K562 (cell line): ENCODE data around the gene HCN3. TPM values are rescaled to one million over a fixed set of nuclear protein-coding genes. Genes with fewer than 3 reads are reported as not detected.
A peak's percentile ranks its signal among the peaks of the same experiment; 100 is the strongest.

Experiments used
- BRD9 ChIP-seq: fragments of 450-650 bp; IDR thresholded peaks from 2 replicates; pipeline ENCODE4 v1.6.1; 2018; ENCODE audit warnings: low read depth; ENCODE audit not compliant: partially characterized antibody
- CBFA2T3 ChIP-seq: fragments of 450-650 bp; IDR thresholded peaks from 2 replicates; pipeline ENCODE4 v1.6.1; 2017
- E2F6 ChIP-seq, 2 experiments: IDR thresholded peaks; 2 replicates each; pipeline ENCODE4 v1.6.1; 2011; ENCODE audit warnings: borderline replicate concordance in 1 of 2, control low read depth in 1 of 2, low read depth in 1 of 2, low read length in 1 of 2, mild to moderate bottlenecking in 1 of 2, mixed read lengths in 1 of 2, moderate library complexity in 1 of 2; ENCODE audit not compliant: insufficient read depth in 1 of 2, insufficient read length in 1 of 2, poor library complexity in 1 of 2, severe bottlenecking in 1 of 2; ENCODE audit errors: extremely low read depth in 1 of 2
- ELK3 ChIP-seq: fragments of 450-650 bp; formaldehyde crosslinking; IDR thresholded peaks from 2 replicates; pipeline ENCODE4 v1.4.0; 2020; ENCODE audit warnings: mild to moderate bottlenecking
- FIP1L1 ChIP-seq: fragments of 200-400 bp; formaldehyde crosslinking; IDR thresholded peaks from 2 replicates; pipeline ENCODE4 v1.6.1; 2018; ENCODE audit warnings: mild to moderate bottlenecking, low read depth, low read length; ENCODE audit not compliant: poor library complexity, severe bottlenecking
- FUS ChIP-seq: fragments of 200-400 bp; formaldehyde crosslinking; optimal IDR thresholded peaks from 2 replicates; pipeline ENCODE3; 2017; ENCODE audit warnings: low read depth, low read length
- HDAC1 ChIP-seq, 2 experiments: fragments of 450-650 bp; IDR thresholded peaks; 2 replicates each; pipeline ENCODE4 v1.6.1; 2016 to 2017; ENCODE audit warnings: inconsistent platforms in 1 of 2, mild to moderate bottlenecking in 1 of 2, moderate library complexity in 1 of 2
- HMGN3 ChIP-seq: IDR thresholded peaks from 2 replicates; pipeline ENCODE4 v1.6.1; 2011; ENCODE audit warnings: borderline replicate concordance, low read depth, mild to moderate bottlenecking, mixed read lengths, low read length; ENCODE audit not compliant: insufficient read length; ENCODE audit errors: extremely low read depth
- KDM5B ChIP-seq: fragments of 200-600 bp; sonication (generic); IDR thresholded peaks from 2 replicates; pipeline ENCODE4 v1.6.1; 2012; ENCODE audit warnings: low read depth, mild to moderate bottlenecking, moderate library complexity, low read length, control low read depth, inconsistent platforms; ENCODE audit not compliant: insufficient replicate concordance
- KHSRP ChIP-seq: fragments of 450-650 bp; IDR thresholded peaks from 2 replicates; pipeline ENCODE4 v1.6.1; 2017
- MAFK ChIP-seq: IDR thresholded peaks from 2 replicates; pipeline ENCODE4 v1.6.1; 2011; ENCODE audit warnings: low read length, improper control_type of control experiment
- NR2C2 ChIP-seq, 2 experiments: fragments of 200-800 bp in 1 of 2; sonication (Bioruptor generic) in 1 of 2; sonication (generic) in 1 of 2; formaldehyde crosslinking in 1 of 2; IDR thresholded peaks; 2 replicates each; pipeline versions ENCODE4 v1.6.1 to v1.8.0; 2016 to 2022; ENCODE audit warnings: mild to moderate bottlenecking in 1 of 2, missing compliant biosample characterization in 1 of 2, missing genetic modification characterization in 1 of 2, missing genetic modification reagents in 1 of 2
- RBFOX2 ChIP-seq: fragments of 200-400 bp; formaldehyde crosslinking; IDR thresholded peaks from 2 replicates; pipeline ENCODE4 v1.6.1; 2017; ENCODE audit warnings: low read depth, mild to moderate bottlenecking, low read length, moderate library complexity
- RERE ChIP-seq: sonication (generic); formaldehyde crosslinking; IDR thresholded peaks from 2 replicates; pipeline ENCODE4 v1.8.0; 2023; ENCODE audit warnings: missing genetic modification reagents, mild to moderate bottlenecking, borderline replicate concordance
- SMC3 ChIP-seq: conservative IDR thresholded peaks from 2 replicates; pipeline ENCODE4 v1.6.1; 2011; ENCODE audit warnings: low read depth, low read length, improper control_type of control experiment; ENCODE audit not compliant: insufficient read depth
- SUPT5H ChIP-seq: fragments of 450-650 bp; IDR thresholded peaks from 2 replicates; pipeline ENCODE4 v1.6.1; 2016
- TBP ChIP-seq: optimal IDR thresholded peaks from 2 replicates; pipeline ENCODE3; 2011; ENCODE audit warnings: low read depth, low read length, improper control_type of control experiment
- ZBED1 ChIP-seq: IDR thresholded peaks from 2 replicates; pipeline ENCODE4 v1.6.1; 2014
- ZNF551 ChIP-seq: fragments of 250-450 bp; sonication (Bioruptor Pico); IDR thresholded peaks from 2 replicates; pipeline ENCODE4 v1.5.0; 2021; ENCODE audit warnings: mild to moderate bottlenecking, moderate library complexity
- ZNF778 ChIP-seq: fragments of 450-650 bp; formaldehyde crosslinking; IDR thresholded peaks from 2 replicates; pipeline ENCODE4 v1.4.0; 2020; ENCODE audit warnings: mild to moderate bottlenecking, moderate library complexity
- polyA plus RNA-seq, 8 experiments: library from polyadenylated mRNA; depleted of rRNA in 4 of 8; stranded (reverse) in 5 of 8; unstranded in 3 of 8; fragments of >200 nt; fragmentation: Nextera tagmentation in 2 of 8; fragmentation: Illumina TruSeq in 1 of 8; extraction: Ambion mirVana in 2 of 8; extraction: Trizol in 1 of 8; gene quantifications; 2 replicates each; pipeline versions ENCODE4 v1.2.1 to v1.2.3, GENCODE V29; 2011 to 2014; ENCODE audit warnings: inconsistent platforms in 1 of 8, missing spikeins in 1 of 8
- total RNA-seq, 7 experiments: library from RNA; depleted of rRNA in 6 of 7; stranded (reverse); fragments of >200 nt in 6 of 7; fragmentation: Illumina TruSeq in 2 of 7; extraction: Trizol in 2 of 7; gene quantifications; 2 replicates each; pipeline versions ENCODE4 v1.2.1 to v1.2.3, GENCODE V29; 2011 to 2021; ENCODE audit warnings: low replicate concordance in 1 of 7

The HCN3 gene
- total and polyA plus RNA-seq, 9 of the 15 experiments (the other 6 are each of a cell fraction or from before 2014, with no cell fraction given), result 0.91 to 9.7 (median 3.9) TPM

GRCh38 chr1:155250633-155251449 lies 26.4 kb upstream of the HCN3 start (continued):
- TF ChIP-seq HDAC1 (IDR thresholded peaks at IDR 0.05), result 0 out of 4 replicates have a peak, but pooled peaks of 1 of the 2 experiments have one; percentile 38
- no peak for TF ChIP-seq KDM5B
- TF ChIP-seq TBP, result peak; percentile 52
- TF ChIP-seq CBFA2T3, result no peak
- peak; percentile 70 for TF ChIP-seq FIP1L1
- peak; percentile 97 for TF ChIP-seq SMC3
- TF ChIP-seq BRD9, result peak; percentile 54
- TF ChIP-seq ZNF778 (CRISPR knock-in tag), result no peak
- TF ChIP-seq MAFK, result 0 out of 2 replicates have a peak, but pooled peaks have one; percentile 17
- TF ChIP-seq RERE (CRISPR knock-in tag), result no peak
- peak; percentile 54 for TF ChIP-seq RBFOX2
- no peak for TF ChIP-seq KHSRP
- no peak; the same call in 1 of the 2 replicates for TF ChIP-seq ZBED1
- peak; percentile 67 for TF ChIP-seq HMGN3
- no peak for TF ChIP-seq ELK3
- TF ChIP-seq NR2C2 (CRISPR knock-in tag; IDR thresholded peaks at IDR 0.05), result no peak
- no peak for TF ChIP-seq NR2C2 (tag; IDR thresholded peaks at IDR 0.05)
- no peak for TF ChIP-seq ZNF551 (CRISPR knock-in tag)
- TF ChIP-seq E2F6 (IDR thresholded peaks at IDR 0.05; ENCODE audit: borderline replicate concordance in 1 of 2, extremely low read depth in 1 of 2, insufficient read depth in 1 of 2, insufficient read length in 1 of 2, low read depth in 1 of 2, low read length in 1 of 2, poor library complexity in 1 of 2, severe bottlenecking in 1 of 2), result peak in 1 of 2 experiments; percentile 13
- no peak for TF ChIP-seq SUPT5H
- TF ChIP-seq FUS, result no peak
